ENCODE results near the gene SERPINA4. TPM values are rescaled to one million over a fixed set of nuclear protein-coding genes. Genes with fewer than 3 reads are reported as not detected.

SERPINA4 gene
- total and polyA plus RNA-seq, 2 of the 8 experiments (the other 6 are each of a cell fraction or from before 2014, with no cell fraction given): not detected

- H4K91ac ChIP-seq (replicated peaks; ENCODE audit: insufficient read length, low read length): no peak overlapping the region
- H4K8ac ChIP-seq (ENCODE audit: extremely low read depth, insufficient read depth, low read length): no peak overlapping the region
- H3K56ac ChIP-seq (replicated peaks; ENCODE audit: insufficient read length, low read depth, low read length): no peak overlapping the region
- no peaks in the 10 kb centered on the region for H3K4me1 ChIP-seq (replicated peaks in 1 of 4; ENCODE audit: control insufficient read depth in 3 of 4, insufficient read depth in 4 of 4, low read length in 3 of 4)
- H4K20me1 ChIP-seq (replicated peaks in 1 of 2; ENCODE audit: control insufficient read depth in 1 of 2, insufficient read depth in 2 of 2, low read length in 2 of 2): no peaks in the 10 kb centered on the region
- H3K27me3 ChIP-seq (replicated peaks in 1 of 4; ENCODE audit: control insufficient read depth in 3 of 4, extremely low read depth in 1 of 4, insufficient read depth in 3 of 4, low read length in 3 of 4): no peaks in the 10 kb centered on the region; a peak in 1 of 7 replicates
- H2BK15ac ChIP-seq (ENCODE audit: low read length): no peak overlapping the region
- no peak overlapping the region for H3K18ac ChIP-seq (ENCODE audit: extremely low read depth, low read length)
- H2BK120ac ChIP-seq (replicated peaks; ENCODE audit: low read depth, low read length): no peak overlapping the region
- H3K27ac ChIP-seq (ENCODE audit: low read depth, low read length): no peak overlapping the region
- H3K79me1 ChIP-seq (ENCODE audit: low read depth, low read length): no peaks in the 10 kb centered on the region
- TF ChIP-seq SIX5 (IDR thresholded peaks at IDR 0.05; ENCODE audit: low read depth, low read length) (no peak), SIRT6 (IDR thresholded peaks at IDR 0.05; ENCODE audit: low read length) (no peak), CTBP2 (IDR thresholded peaks at IDR 0.05; ENCODE audit: borderline replicate concordance, insufficient read depth, insufficient read length, low read length) (no peak), KDM5A (IDR thresholded peaks at IDR 0.05; ENCODE audit: low read length) (no peak), CBX5 (IDR thresholded peaks at IDR 0.05; ENCODE audit: low read depth, low read length) (no peak), POLR2A (IDR thresholded peaks at IDR 0.05; ENCODE audit: control extremely low read depth in 1 of 2, low read depth in 2 of 2, low read length in 2 of 2) (no peak)
- no peak overlapping the region for H2BK5ac ChIP-seq (ENCODE audit: low read depth, low read length)
- no peak overlapping the region for H2BK20ac ChIP-seq (ENCODE audit: low read length)
- DNase-seq (ENCODE audit: low read depth in 1 of 2, low spot score in 2 of 2) (no peak), FAIRE-seq (no peak)
- H3K9ac ChIP-seq (replicated peaks in 1 of 4; ENCODE audit: extremely low read depth in 1 of 4, low read depth in 3 of 4, low read length in 3 of 4): no peak overlapping the region
- no peak overlapping the region for H4K5ac ChIP-seq (ENCODE audit: insufficient read length, low read depth, low read length)
- H3K14ac ChIP-seq (ENCODE audit: insufficient read length): no peak overlapping the region
- no peak overlapping the region for H3K4me2 ChIP-seq (ENCODE audit: insufficient read depth in 1 of 2, low read depth in 2 of 2, low read length in 2 of 2)
- 72% methylated on average over 7 of the region's 7 CpGs; no CpG with 5 or more reads in 1 of the 2 experiments for WGBS, 2 experiments (ENCODE audit: extremely low coverage in 1 of 2, insufficient coverage in 1 of 2, insufficient read length in 1 of 2, insufficient replicate concordance in 2 of 2, low coverage in 1 of 2, low lambda C conversion rate in 2 of 2, missing lambda C conversion rate in 1 of 2)
- H2AFZ ChIP-seq (ENCODE audit: low read length): no peak overlapping the region
- no peak overlapping the region for H2BK12ac ChIP-seq (ENCODE audit: low read depth, low read length)
- H3K4ac ChIP-seq (replicated peaks; ENCODE audit: insufficient read length, low read depth, low read length): no peak overlapping the region
- no peak overlapping the region for H3K4me3 ChIP-seq (ENCODE audit: extremely low read depth in 1 of 4, insufficient read depth in 2 of 4, low read depth in 3 of 4, low read length in 4 of 4)
- H3K23me2 ChIP-seq (ENCODE audit: low read depth, low read length): peaks cover 3% of the 10 kb centered on the region; the same call in 1 of the 2 replicates
- H3K23ac ChIP-seq (ENCODE audit: insufficient read length): no peak overlapping the region
- H2AK5ac ChIP-seq (ENCODE audit: low read depth, low read length): no peak overlapping the region
- CTCF ChIA-PET (ENCODE audit: partially characterized antibody): no interaction called here
- H3K9me3 ChIP-seq (ENCODE audit: insufficient read depth in 2 of 2, low read depth in 1 of 2, low read length in 1 of 2): peaks cover 0 to 3% of the 10 kb centered on the region in 2 experiments; a peak in 1 of 4 replicates
- H3K36me3 ChIP-seq (ENCODE audit: control insufficient read depth in 2 of 4, insufficient read depth in 4 of 4, low read length in 3 of 4): no peaks in the 10 kb centered on the region
- no peaks in the 10 kb centered on the region for H3K79me2 ChIP-seq (ENCODE audit: control insufficient read depth in 1 of 2, insufficient read depth in 2 of 2, low read length in 2 of 2)
- POLR2A ChIA-PET (ENCODE audit: partially characterized antibody): no interaction called here
These were observed 11.5 kb downstream of the SERPINA4 start for GRCh38 chr14:94572637-94573303.

All from H1 (cell line).